Measurements from ENCODE around the gene AHI1. TPM values are rescaled to one million over a fixed set of nuclear protein-coding genes. Genes with fewer than 3 reads are reported as not detected.

AHI1 gene
- total and polyA plus RNA-seq, 10 of the 15 experiments (the other 5 are each of a cell fraction or from before 2014, with no cell fraction given): 3.2 to 9.5 (median 4.6) TPM

- TF ChIP-seq ZNF217 (IDR thresholded peaks at IDR 0.05): no peak
- TF ChIP-seq RAD21 (IDR thresholded peaks at IDR 0.05; ENCODE audit: insufficient read depth, low read depth, low read length): no peak
- no peak for TF ChIP-seq SP1 (IDR thresholded peaks at IDR 0.05; ENCODE audit: low read depth, low read length)
- no peak for TF ChIP-seq BRCA1 (IDR thresholded peaks at IDR 0.05; ENCODE audit: low read depth, low read length)
- no peak for TF ChIP-seq ZBED1 (IDR thresholded peaks at IDR 0.05; ENCODE audit: borderline replicate concordance)
- no peak for TF ChIP-seq ZNF274 (IDR thresholded peaks at IDR 0.05; ENCODE audit: insufficient read depth, insufficient read length)
- TF ChIP-seq, protein P1, sequence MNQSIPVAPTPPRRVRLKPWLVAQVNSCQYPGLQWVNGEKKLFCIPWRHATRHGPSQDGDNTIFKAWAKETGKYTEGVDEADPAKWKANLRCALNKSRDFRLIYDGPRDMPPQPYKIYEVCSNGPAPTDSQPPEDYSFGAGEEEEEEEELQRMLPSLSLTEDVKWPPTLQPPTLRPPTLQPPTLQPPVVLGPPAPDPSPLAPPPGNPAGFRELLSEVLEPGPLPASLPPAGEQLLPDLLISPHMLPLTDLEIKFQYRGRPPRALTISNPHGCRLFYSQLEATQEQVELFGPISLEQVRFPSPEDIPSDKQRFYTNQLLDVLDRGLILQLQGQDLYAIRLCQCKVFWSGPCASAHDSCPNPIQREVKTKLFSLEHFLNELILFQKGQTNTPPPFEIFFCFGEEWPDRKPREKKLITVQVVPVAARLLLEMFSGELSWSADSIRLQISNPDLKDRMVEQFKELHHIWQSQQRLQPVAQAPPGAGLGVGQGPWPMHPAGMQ (IDR thresholded peaks at IDR 0.05; ENCODE audit: borderline replicate concordance): no peak
- no peak for TF ChIP-seq ZBTB40 (IDR thresholded peaks at IDR 0.05; ENCODE audit: borderline replicate concordance)
- no peak for TF ChIP-seq RFX5 (IDR thresholded peaks at IDR 0.05; ENCODE audit: low read depth, low read length)
- TF ChIP-seq SKIL (IDR thresholded peaks at IDR 0.05; ENCODE audit: low read depth, poor library complexity, severe bottlenecking): no peak
- peak; percentile 53; the same call in 1 of the 2 replicates for TF ChIP-seq TCF3 (IDR thresholded peaks at IDR 0.05; ENCODE audit: borderline replicate concordance, insufficient read depth, low read depth, low read length)
- 0 out of 2 replicates have a peak, but pooled peaks have one; percentile 32 for TF ChIP-seq TCF12 (IDR thresholded peaks at IDR 0.05; ENCODE audit: low read depth, low read length)
These were observed 150.8 kb downstream of the AHI1 start (continued) for GRCh38 chr6:135346747-135347146.

All from GM12878 (cell line).